Measurements from ENCODE around the gene PTH2R. TPM values are rescaled to one million over a fixed set of nuclear protein-coding genes. Genes with fewer than 3 reads are reported as not detected.

The PTH2R gene
- total RNA-seq, 2 donors from 2014 or later: 0.37 TPM; not detected in 1

GRCh38 chr2:208466151-208466919 is 59.7 kb downstream of the PTH2R start:
- H3K27ac ChIP-seq (ENCODE audit: low read depth, low read length): no peak overlapping the region
- H3K4me3 Mint-ChIP-seq: no peak overlapping the region
- no peaks in the 10 kb centered on the region for H3K4me1 ChIP-seq (ENCODE audit: control insufficient read depth, insufficient read depth, low read length)
- no peaks in the 10 kb centered on the region for H3K36me3 ChIP-seq (ENCODE audit: control insufficient read depth, insufficient read depth, low read length)
- no peak overlapping the region for H3K4me3 ChIP-seq (ENCODE audit: low read length)
- peaks cover 17% of the 10 kb centered on the region for H3K9me3 Mint-ChIP-seq
- H3K9ac ChIP-seq (ENCODE audit: extremely low read depth, low read length, poor library complexity, severe bottlenecking): no peak overlapping the region
- no peaks in the 10 kb centered on the region for H3K36me3 Mint-ChIP-seq (ENCODE audit: low read depth)
- H3K27me3 Mint-ChIP-seq (ENCODE audit: insufficient read depth): peaks cover 5% of the 10 kb centered on the region
- peak; percentile 91 for TF ChIP-seq CTCF (conservative IDR thresholded peaks at IDR 0.05)
- H3K27me3 ChIP-seq (ENCODE audit: control insufficient read depth, insufficient read depth, low read length, poor library complexity, severe bottlenecking): no peaks in the 10 kb centered on the region
- H3K9me3 ChIP-seq (ENCODE audit: control insufficient read depth, low read length): peaks cover 10% of the 10 kb centered on the region
- DNase-seq: peak; percentile 85
- no peak overlapping the region for H3K27ac Mint-ChIP-seq
- WGBS, 2 experiments (ENCODE audit: insufficient coverage in 1 of 2, insufficient read length in 1 of 2): 60 to 78% methylated on average over 5 to 6 of the region's 6 CpGs
- peaks cover 8% of the 10 kb centered on the region for H3K4me1 Mint-ChIP-seq

- WGBS, 2 experiments (ENCODE audit: insufficient coverage in 1 of 2, insufficient read length in 1 of 2): 80 to 100% methylated on average over 1 of the region's 1 CpG
- Histone ChIP-seq H3K4me1 (ENCODE audit: control insufficient read depth, insufficient read depth, low read length) (no peaks in the 10 kb centered on the region), H3K36me3 (ENCODE audit: control insufficient read depth, insufficient read depth, low read length) (no peaks in the 10 kb centered on the region), H3K9ac (ENCODE audit: extremely low read depth, low read length, poor library complexity, severe bottlenecking) (no peak overlapping the region), H3K4me3 (ENCODE audit: low read length) (no peak overlapping the region), H3K27me3 (ENCODE audit: control insufficient read depth, insufficient read depth, low read length, poor library complexity, severe bottlenecking) (no peaks in the 10 kb centered on the region), H3K9me3 (ENCODE audit: control insufficient read depth, low read length) (peaks cover 15% of the 10 kb centered on the region), H3K27ac (ENCODE audit: low read depth, low read length) (no peak overlapping the region)
- H3K27ac Mint-ChIP-seq: no peak overlapping the region
- H3K4me3 Mint-ChIP-seq: no peak overlapping the region
- H3K27me3 Mint-ChIP-seq (ENCODE audit: insufficient read depth): peaks cover 5% of the 10 kb centered on the region
- H3K4me1 Mint-ChIP-seq: peaks cover 8% of the 10 kb centered on the region
- DNase-seq: no peak
- peaks cover 21% of the 10 kb centered on the region for H3K9me3 Mint-ChIP-seq
- TF ChIP-seq CTCF (conservative IDR thresholded peaks at IDR 0.05): no peak
- no peaks in the 10 kb centered on the region for H3K36me3 Mint-ChIP-seq (ENCODE audit: low read depth)
These were observed 60.3 kb downstream of the PTH2R start for GRCh38 chr2:208466920-208467298.

GRCh38 chr2:208467564-208467963 is 61.0 kb downstream of the PTH2R start:
- Mint-ChIP-seq H3K4me1 (peaks cover 8% of the 10 kb centered on the region), H3K27ac (no peak overlapping the region), H3K27me3 (ENCODE audit: insufficient read depth) (peaks cover 5% of the 10 kb centered on the region), H3K4me3 (no peak overlapping the region), H3K36me3 (ENCODE audit: low read depth) (no peaks in the 10 kb centered on the region), H3K9me3 (peaks cover 27% of the 10 kb centered on the region)
- DNase-seq: no peak
- TF ChIP-seq CTCF (conservative IDR thresholded peaks at IDR 0.05): no peak
- Histone ChIP-seq H3K36me3 (ENCODE audit: control insufficient read depth, insufficient read depth, low read length) (no peaks in the 10 kb centered on the region), H3K9me3 (ENCODE audit: control insufficient read depth, low read length) (peaks cover 22% of the 10 kb centered on the region), H3K4me1 (ENCODE audit: control insufficient read depth, insufficient read depth, low read length) (no peaks in the 10 kb centered on the region), H3K4me3 (ENCODE audit: low read length) (no peak overlapping the region), H3K27me3 (ENCODE audit: control insufficient read depth, insufficient read depth, low read length, poor library complexity, severe bottlenecking) (no peaks in the 10 kb centered on the region), H3K9ac (ENCODE audit: extremely low read depth, low read length, poor library complexity, severe bottlenecking) (no peak overlapping the region), H3K27ac (ENCODE audit: low read depth, low read length) (no peak overlapping the region)
- 47% methylated on average over 1 of the region's 1 CpG; no CpG with 5 or more reads in 1 of the 2 experiments for WGBS, 2 experiments (ENCODE audit: insufficient coverage in 1 of 2, insufficient read length in 1 of 2)

Data from endodermal cell (in vitro differentiated cells).